Fibroblast of lung (primary cell): ENCODE results near the gene CCDC192. TPM values are rescaled to one million over a fixed set of nuclear protein-coding genes. Genes with fewer than 3 reads are reported as not detected.
A peak's percentile ranks its signal among the peaks of the same experiment; 100 is the strongest.

Experiments
- DNase-seq, 2 donors: peaks; one replicate each; pipeline versions ENCODE4 v3.0.0 to v3.0.0-alpha.2; 2010; ENCODE audit warnings: low read depth in 2 of 2
- H2AFZ ChIP-seq: 2 replicates; pipeline ENCODE4 v1.5.1; 2012; ENCODE audit warnings: low read length, control low read depth, inconsistent platforms
- H3K27ac ChIP-seq: 2 replicates; pipeline ENCODE4 v1.5.1; 2011; ENCODE audit warnings: low read length, control low read depth; ENCODE audit not compliant: insufficient read depth
- H3K27me3 ChIP-seq: 2 replicates; pipeline ENCODE4 v1.5.1; 2011; ENCODE audit warnings: mild to moderate bottlenecking, low read length; ENCODE audit not compliant: control insufficient read depth, insufficient read depth
- H3K36me3 ChIP-seq: 2 replicates; pipeline ENCODE4 v1.5.1; 2011; ENCODE audit warnings: low read length; ENCODE audit not compliant: control insufficient read depth, insufficient read depth
- H3K4me1 ChIP-seq: 2 replicates; pipeline ENCODE4 v1.5.1; 2011; ENCODE audit warnings: low read length; ENCODE audit not compliant: control insufficient read depth, insufficient read depth; ENCODE audit errors: extremely low read depth
- H3K4me2 ChIP-seq: 2 replicates; pipeline ENCODE4 v1.5.1; 2011; ENCODE audit warnings: low read length, control low read depth; ENCODE audit not compliant: insufficient read depth; ENCODE audit errors: extremely low read depth
- H3K4me3 ChIP-seq, 4 experiments: fragments of 200-600 bp in 1 of 4; sonication (generic) in 1 of 4; replicated peaks in 1 of 4; 2 replicates each; pipeline ENCODE4 v1.5.1; 2011 to 2016; ENCODE audit warnings: low read length in 4 of 4, low read depth in 3 of 4, mild to moderate bottlenecking in 3 of 4, control low read depth in 2 of 4, inconsistent platforms in 1 of 4, mixed read lengths in 1 of 4; ENCODE audit not compliant: insufficient read depth in 1 of 4; ENCODE audit errors: control extremely low read depth in 1 of 4
- H3K79me2 ChIP-seq: 2 replicates; pipeline ENCODE4 v1.5.1; 2012; ENCODE audit warnings: mild to moderate bottlenecking, low read length, inconsistent platforms; ENCODE audit not compliant: control insufficient read depth, insufficient read depth
- H3K9ac ChIP-seq: 2 replicates; pipeline ENCODE4 v1.5.1; 2011; ENCODE audit warnings: mild to moderate bottlenecking, low read length, control low read depth; ENCODE audit not compliant: insufficient read depth
- H3K9me3 ChIP-seq: 2 replicates; pipeline ENCODE4 v1.5.1; 2012; ENCODE audit warnings: low read depth, low read length; ENCODE audit not compliant: control insufficient read depth, insufficient read depth
- H4K20me1 ChIP-seq: 2 replicates; pipeline ENCODE4 v1.5.1; 2011; ENCODE audit warnings: low read length; ENCODE audit not compliant: control insufficient read depth, insufficient read depth; ENCODE audit errors: extremely low read depth
- CTCF ChIP-seq, 2 donors: IDR thresholded peaks in 1 of 2; conservative IDR thresholded peaks in 1 of 2; 1 replicate in 1 of 2; 2 replicates in 1 of 2; pipeline ENCODE4 v1.5.1; 2011 to 2012; ENCODE audit warnings: low read length in 2 of 2, control low read depth in 1 of 2, inconsistent platforms in 1 of 2, low read depth in 1 of 2, mild to moderate bottlenecking in 1 of 2
- EZH2 ChIP-seq: IDR thresholded peaks from 2 replicates; pipeline ENCODE4 v1.5.1; 2012; ENCODE audit warnings: low read length, control low read depth, mild to moderate bottlenecking; ENCODE audit errors: missing control alignments
- polyA plus RNA-seq, 2 donors: library from polyadenylated mRNA; depleted of rRNA in 1 of 2; stranded (reverse) in 1 of 2; unstranded in 1 of 2; fragments of >200 nt; gene quantifications; 2 replicates each; pipeline ENCODE4 v1.2.1, GENCODE V29; 2011 to 2012; ENCODE audit warnings: missing spikeins in 1 of 2
- total RNA-seq: library from RNA; depleted of rRNA; stranded (reverse); fragments of >200 nt; gene quantifications from 2 replicates; pipeline ENCODE4 v1.2.1, GENCODE V29; 2014

The CCDC192 gene
- total and polyA plus RNA-seq, 2 donors (not counting 1 experiment from before 2014, with no cell fraction given) = not detected

- Histone ChIP-seq H3K27ac (no peak overlapping the region), H3K79me2 (no peaks in the 10 kb centered on the region), H3K4me2 (no peak overlapping the region), H3K4me3 (no peak overlapping the region), H3K36me3 (no peaks in the 10 kb centered on the region), H2AFZ (no peak overlapping the region), H3K27me3 (no peaks in the 10 kb centered on the region), H3K9ac (no peak overlapping the region), H4K20me1 (no peaks in the 10 kb centered on the region), H3K9me3 (no peaks in the 10 kb centered on the region), H3K4me1 (peaks cover 4% of the 10 kb centered on the region)
- TF ChIP-seq EZH2 (no peak), CTCF (conservative IDR thresholded peaks at IDR 0.05 in 1 of 2, IDR thresholded peaks at IDR 0.05 in 1 of 2; ENCODE audit: low read depth in 1 of 2, low read length in 2 of 2) (no peak)
- no peak for DNase-seq
Observed at GRCh38 chr5:127958421-127959011, 255.3 kb downstream of the CCDC192 start.

GRCh38 chr5:127959152-127959764 lies 256.1 kb downstream of the CCDC192 start:
- H3K9ac ChIP-seq = no peak overlapping the region
- no peaks in the 10 kb centered on the region for H3K36me3 ChIP-seq
- H3K27me3 ChIP-seq = no peaks in the 10 kb centered on the region
- H3K4me2 ChIP-seq = peak overlapping the region; percentile 15
- H3K4me3 ChIP-seq = no peak overlapping the region
- H4K20me1 ChIP-seq = no peaks in the 10 kb centered on the region
- peaks cover 4% of the 10 kb centered on the region for H3K4me1 ChIP-seq
- H3K27ac ChIP-seq = no peak overlapping the region
- peak; percentile 81 to 87 for DNase-seq
- H3K9me3 ChIP-seq = no peaks in the 10 kb centered on the region
- no peak overlapping the region for H2AFZ ChIP-seq
- no peaks in the 10 kb centered on the region for H3K79me2 ChIP-seq
- TF ChIP-seq CTCF (conservative IDR thresholded peaks at IDR 0.05 in 1 of 2, IDR thresholded peaks at IDR 0.05 in 1 of 2; ENCODE audit: low read depth in 1 of 2, low read length in 2 of 2) (no peak), EZH2 (no peak)

- H3K27me3 ChIP-seq = no peaks in the 10 kb centered on the region
- H3K4me1 ChIP-seq = peaks cover 4% of the 10 kb centered on the region
- H3K9me3 ChIP-seq = no peaks in the 10 kb centered on the region
- H3K36me3 ChIP-seq = no peaks in the 10 kb centered on the region
- no peak overlapping the region for H3K9ac ChIP-seq
- H3K27ac ChIP-seq = no peak overlapping the region
- H3K4me3 ChIP-seq = no peak overlapping the region
- no peak overlapping the region for H3K4me2 ChIP-seq
- H4K20me1 ChIP-seq = no peaks in the 10 kb centered on the region
- TF ChIP-seq EZH2 (no peak), CTCF (conservative IDR thresholded peaks at IDR 0.05 in 1 of 2, IDR thresholded peaks at IDR 0.05 in 1 of 2; ENCODE audit: low read depth in 1 of 2, low read length in 2 of 2) (no peak)
- DNase-seq = no peak
- no peak overlapping the region for H2AFZ ChIP-seq
- no peaks in the 10 kb centered on the region for H3K79me2 ChIP-seq
Observed at GRCh38 chr5:127960270-127960691, 257.1 kb downstream of the CCDC192 start.
